SK-N-SH treated with all-trans-retinoic acid at 6 μM for 48 hours (cell line): ENCODE measurements around the gene LRBA.

Experiments used
- ATAC-seq: fragments of 200-7000 bp; cut with Tn5 transposase; 3 replicates; pipeline ENCODE4 v1.9.1; 2020; ENCODE audit warnings: mild to moderate bottlenecking, moderate library complexity
- ARNTL ChIP-seq: fragments of 450-650 bp; formaldehyde crosslinking; IDR thresholded peaks from 2 replicates; pipeline ENCODE4 v1.5.0; 2020; ENCODE audit warnings: low read depth, mild to moderate bottlenecking, moderate library complexity, borderline replicate concordance
- BACH2 ChIP-seq: fragments of 250-450 bp; sonication (Bioruptor Pico); IDR thresholded peaks from 2 replicates; pipeline ENCODE4 v1.9.0; 2021; ENCODE audit warnings: mild to moderate bottlenecking, borderline replicate concordance
- CREB5 ChIP-seq: fragments of 250-450 bp; sonication (Bioruptor Pico); IDR thresholded peaks from 2 replicates; pipeline ENCODE4 v1.5.1; 2020; ENCODE audit warnings: low read depth, mild to moderate bottlenecking, moderate library complexity
- CSDC2 ChIP-seq: fragments of 250-450 bp; sonication (Bioruptor Pico); IDR thresholded peaks from 2 replicates; pipeline ENCODE4 v1.5.0; 2020; ENCODE audit warnings: mild to moderate bottlenecking, moderate library complexity
- CSRNP3 ChIP-seq: fragments of 250-450 bp; sonication (Bioruptor Pico); IDR thresholded peaks from 2 replicates; pipeline ENCODE4 v1.5.1; 2021; ENCODE audit warnings: mild to moderate bottlenecking, moderate library complexity
- ESRRG ChIP-seq: fragments of 250-450 bp; sonication (Bioruptor Pico); IDR thresholded peaks from 2 replicates; pipeline ENCODE4 v1.6.1; 2021; ENCODE audit warnings: mild to moderate bottlenecking
- GLIS3 ChIP-seq: fragments of 250-450 bp; sonication (Bioruptor Pico); IDR thresholded peaks from 2 replicates; pipeline ENCODE4 v1.5.0; 2020; ENCODE audit warnings: mild to moderate bottlenecking, moderate library complexity
- ISL1 ChIP-seq: fragments of 250-450 bp; sonication (Bioruptor Pico); IDR thresholded peaks from 2 replicates; pipeline ENCODE4 v2.1.2; 2022; ENCODE audit warnings: mild to moderate bottlenecking, moderate library complexity
- OSR1 ChIP-seq: fragments of 250-450 bp; sonication (Bioruptor Pico); IDR thresholded peaks from 2 replicates; pipeline ENCODE4 v1.8.0; 2022; ENCODE audit warnings: moderate library complexity, mild to moderate bottlenecking, inconsistent platforms
- PATZ1 ChIP-seq: fragments of 250-450 bp; sonication (Bioruptor Pico); IDR thresholded peaks from 2 replicates; pipeline ENCODE4 v1.8.0; 2020; ENCODE audit warnings: mild to moderate bottlenecking, moderate library complexity, borderline replicate concordance
- RARB ChIP-seq: fragments of 250-450 bp; sonication (Bioruptor Pico); IDR thresholded peaks from 2 replicates; pipeline ENCODE4 v1.8.0; 2021; ENCODE audit warnings: mild to moderate bottlenecking, moderate library complexity
- SNAI2 ChIP-seq: fragments of 250-450 bp; sonication (Bioruptor Pico); IDR thresholded peaks from 2 replicates; pipeline ENCODE4 v1.5.0; 2020; ENCODE audit warnings: mild to moderate bottlenecking, moderate library complexity
- TOX ChIP-seq: fragments of 250-450 bp; sonication (Bioruptor Pico); IDR thresholded peaks from 2 replicates; pipeline ENCODE4 v1.8.0; 2021; ENCODE audit warnings: mild to moderate bottlenecking, moderate library complexity, borderline replicate concordance
- TSHZ2 ChIP-seq: fragments of 250-450 bp; sonication (Bioruptor Pico); IDR thresholded peaks from 2 replicates; pipeline ENCODE4 v1.5.0; 2020; ENCODE audit warnings: mild to moderate bottlenecking, moderate library complexity
- ZC3H10 ChIP-seq: fragments of 250-450 bp; sonication (Bioruptor Pico); IDR thresholded peaks from 2 replicates; pipeline ENCODE4 v1.5.1; 2021; ENCODE audit warnings: mild to moderate bottlenecking, moderate library complexity
- ZFP3 ChIP-seq: fragments of 250-450 bp; sonication (Bioruptor Pico); IDR thresholded peaks from 2 replicates; pipeline ENCODE4 v1.5.0; 2020; ENCODE audit warnings: mild to moderate bottlenecking, moderate library complexity
- ZFP30 ChIP-seq: fragments of 450-650 bp; formaldehyde crosslinking; IDR thresholded peaks from 2 replicates; pipeline ENCODE4 v1.5.0; 2022; ENCODE audit warnings: mild to moderate bottlenecking, moderate library complexity
- ZNF70 ChIP-seq: fragments of 450-650 bp; formaldehyde crosslinking; IDR thresholded peaks from 2 replicates; pipeline ENCODE4 v1.5.0; 2020; ENCODE audit warnings: mild to moderate bottlenecking, moderate library complexity
- ZNF8 ChIP-seq: fragments of 450-650 bp; formaldehyde crosslinking; IDR thresholded peaks from 2 replicates; pipeline ENCODE4 v1.5.0; 2020; ENCODE audit warnings: mild to moderate bottlenecking, moderate library complexity
- TF ChIP-seq, protein P1 (sequence below): fragments of 250-450 bp; sonication (Bioruptor Pico); IDR thresholded peaks from 2 replicates; pipeline ENCODE4 v1.8.0; 2021; ENCODE audit warnings: low read depth, mild to moderate bottlenecking, moderate library complexity, borderline replicate concordance

The LRBA gene

DNA sequence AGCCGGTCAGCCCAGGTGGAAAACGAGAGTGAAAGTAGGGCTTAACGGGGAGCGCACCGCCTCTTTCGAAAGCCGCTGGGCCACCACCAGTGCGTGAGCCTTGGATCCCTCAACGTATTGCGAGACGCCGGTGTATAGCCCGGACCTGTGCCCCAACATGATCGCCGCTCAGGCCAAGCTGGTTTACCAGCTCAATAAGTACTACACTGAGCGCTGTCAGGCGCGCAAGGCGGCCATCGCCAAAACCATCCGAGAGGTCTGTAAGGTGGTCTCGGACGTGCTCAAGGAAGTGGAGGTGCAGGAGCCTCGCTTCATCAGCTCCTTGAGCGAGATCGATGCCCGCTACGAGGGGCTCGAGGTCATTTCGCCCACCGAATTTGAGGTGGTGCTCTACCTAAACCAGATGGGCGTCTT, 432.2 kb downstream of the LRBA start:
- ATAC-seq: peak; percentile 51
- no peak for TF ChIP-seq ARNTL (CRISPR knock-in tag)
- TF ChIP-seq GLIS3 (CRISPR knock-in tag): no peak
- no peak for TF ChIP-seq BACH2 (CRISPR knock-in tag)
- TF ChIP-seq CREB5 (CRISPR knock-in tag): no peak
- no peak for TF ChIP-seq SNAI2 (CRISPR knock-in tag)
- no peak for TF ChIP-seq ZFP30
- TF ChIP-seq, protein P1, sequence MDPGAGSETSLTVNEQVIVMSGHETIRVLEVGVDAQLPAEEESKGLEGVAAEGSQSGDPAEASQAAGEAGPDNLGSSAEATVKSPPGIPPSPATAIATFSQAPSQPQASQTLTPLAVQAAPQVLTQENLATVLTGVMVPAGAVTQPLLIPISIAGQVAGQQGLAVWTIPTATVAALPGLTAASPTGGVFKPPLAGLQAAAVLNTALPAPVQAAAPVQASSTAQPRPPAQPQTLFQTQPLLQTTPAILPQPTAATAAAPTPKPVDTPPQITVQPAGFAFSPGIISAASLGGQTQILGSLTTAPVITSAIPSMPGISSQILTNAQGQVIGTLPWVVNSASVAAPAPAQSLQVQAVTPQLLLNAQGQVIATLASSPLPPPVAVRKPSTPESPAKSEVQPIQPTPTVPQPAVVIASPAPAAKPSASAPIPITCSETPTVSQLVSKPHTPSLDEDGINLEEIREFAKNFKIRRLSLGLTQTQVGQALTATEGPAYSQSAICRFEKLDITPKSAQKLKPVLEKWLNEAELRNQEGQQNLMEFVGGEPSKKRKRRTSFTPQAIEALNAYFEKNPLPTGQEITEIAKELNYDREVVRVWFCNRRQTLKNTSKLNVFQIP (CRISPR knock-in tag): no peak
- TF ChIP-seq ZNF8 (CRISPR knock-in tag): no peak

- TF ChIP-seq CSDC2 (CRISPR knock-in tag): no peak
- TF ChIP-seq, protein P1 (CRISPR knock-in tag): no peak
- no peak for TF ChIP-seq CSRNP3 (CRISPR knock-in tag)
- no peak for TF ChIP-seq TOX
- no peak for TF ChIP-seq ISL1 (CRISPR knock-in tag)
These were observed 432.8 kb downstream of the LRBA start, which contains the start of gene MAB21L2 for GRCh38 chr4:150582146-150582872. Gene MAB21L2, plus strand, starts transcription at chr4:150582151. Its CDS starts 879 bp downstream, at chr4:150583030.

DNA sequence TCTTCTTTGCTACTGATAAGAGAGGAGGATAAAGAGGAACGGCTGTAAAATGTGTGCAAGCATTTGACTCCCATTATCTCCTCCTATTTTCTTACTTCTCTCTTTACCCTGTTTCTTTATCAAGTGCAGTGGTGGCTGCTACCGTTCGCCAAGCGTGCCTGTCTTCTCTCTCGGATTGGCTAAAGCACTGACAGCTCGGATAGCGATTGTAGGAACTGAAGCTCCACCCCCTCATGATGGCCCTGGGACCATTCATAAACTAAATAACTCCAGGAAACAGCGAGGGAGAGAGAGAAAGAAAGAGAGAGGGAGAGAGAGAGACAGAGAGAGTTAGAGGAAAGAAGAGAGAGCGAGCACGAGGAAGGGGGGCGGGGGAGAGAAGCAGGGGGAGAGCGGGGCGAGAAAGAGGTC, 433.4 kb downstream of the LRBA start:
- ATAC-seq: peak; percentile 78
- TF ChIP-seq TOX: no peak
- no peak for TF ChIP-seq ZNF70 (CRISPR knock-in tag)
- no peak for TF ChIP-seq ZFP30
- no peak for TF ChIP-seq ZFP3 (CRISPR knock-in tag)
- TF ChIP-seq, protein P1 (CRISPR knock-in tag): no peak
- no peak for TF ChIP-seq PATZ1 (CRISPR knock-in tag)
- TF ChIP-seq CSDC2 (CRISPR knock-in tag): no peak
- TF ChIP-seq ARNTL (CRISPR knock-in tag): no peak
- no peak for TF ChIP-seq TSHZ2 (CRISPR knock-in tag)
- no peak for TF ChIP-seq CREB5 (CRISPR knock-in tag)
- no peak for TF ChIP-seq ESRRG (CRISPR knock-in tag)
- TF ChIP-seq ZC3H10: no peak
- TF ChIP-seq OSR1 (CRISPR knock-in tag): no peak
- no peak for TF ChIP-seq SNAI2 (CRISPR knock-in tag)
- no peak for TF ChIP-seq RARB (CRISPR knock-in tag)
- TF ChIP-seq ZNF8 (CRISPR knock-in tag): no peak
- TF ChIP-seq CSRNP3 (CRISPR knock-in tag): no peak
- TF ChIP-seq ISL1 (CRISPR knock-in tag): no peak

More at GRCh38 chr4:150582146-150582872, 432.8 kb downstream of the LRBA start, which contains the start of gene MAB21L2:
- peak; percentile 8 for ATAC-seq
